HepG2 (cell line): Measurements from ENCODE around the gene CACNA1G. TPM values are rescaled to one million over a fixed set of nuclear protein-coding genes. Genes with fewer than 3 reads are reported as not detected.
A peak's percentile ranks its signal among the peaks of the same experiment; 100 is the strongest.

Source experiments
- ATAC-seq: fragments of 200-7000 bp; cut with Tn5 transposase; 3 replicates; pipeline ENCODE4 v1.9.1; 2020; ENCODE audit warnings: mild to moderate bottlenecking, moderate library complexity
- BruUV-seq: library from RNA; stranded (reverse); fragments of 400-500 nt; replicated peaks from 2 replicates; lab custom pipeline; 2021; lab: Mats Ljungman, UMichigan
- CTCF ChIA-PET: fragments of 300-600 bp; formaldehyde crosslinking; extraction: SDS; loops from one replicate; lab custom pipeline; 2021; ENCODE audit warnings: low total read pairs, inconsistent platforms, low intra/inter-chr PET ratio; lab: Yijun Ruan, JAX
- POLR2A ChIA-PET: fragments of 350-600 bp; sonication (Branson Sonifier 250); formaldehyde crosslinking; loops from one replicate; lab custom pipeline; 2020; ENCODE audit warnings: antibody characterized with exemption, inconsistent platforms; lab: Yijun Ruan, JAX
- DNase-seq: peaks from one replicate; pipeline ENCODE4 v3.0.0-alpha.2; 2015; ENCODE audit warnings: low spot score
- FAIRE-seq: peaks from 3 replicates; lab custom pipeline; 2011; peaks lifted over from hg19 to GRCh38; lab: Jason Lieb, UNC
- H2AFZ ChIP-seq: one replicate; pipeline ENCODE4 v1.6.1; 2011; ENCODE audit warnings: low read length, inconsistent platforms
- H3K27ac ChIP-seq: fragments of 300-600 bp; 3 replicates; pipeline ENCODE4 v1.8.0; 2011; ENCODE audit warnings: mixed run types, mild to moderate bottlenecking, mixed read lengths, low read length, inconsistent platforms; ENCODE audit not compliant: insufficient read depth; ENCODE audit errors: extremely low read length
- H3K27me3 ChIP-seq, 2 experiments: fragments of 200-600 bp in 1 of 2; 2 replicates in 1 of 2; 3 replicates in 1 of 2; pipeline versions ENCODE4 v1.6.0 to v1.8.0; 2011; ENCODE audit warnings: low read length in 2 of 2, mild to moderate bottlenecking in 2 of 2, moderate library complexity in 2 of 2, inconsistent platforms in 1 of 2; ENCODE audit not compliant: insufficient read depth in 2 of 2, control insufficient read depth in 1 of 2
- H3K36me3 ChIP-seq, 2 experiments: fragments of 200-600 bp in 1 of 2; replicated peaks in 1 of 2; 2 replicates in 1 of 2; 3 replicates in 1 of 2; pipeline versions ENCODE4 v1.5.1 to v1.8.0; 2011; ENCODE audit warnings: low read length in 2 of 2, inconsistent platforms in 1 of 2; ENCODE audit not compliant: insufficient read depth in 2 of 2, control insufficient read depth in 1 of 2
- H3K4me1 ChIP-seq: 2 replicates; pipeline ENCODE4 v1.5.1; 2012; ENCODE audit warnings: low read length, inconsistent platforms; ENCODE audit not compliant: insufficient read depth
- H3K4me2 ChIP-seq: 2 replicates; pipeline ENCODE4 v1.6.0; 2011; ENCODE audit warnings: low read depth, low read length, inconsistent platforms
- H3K4me3 ChIP-seq, 3 experiments: fragments of 200-600 bp in 1 of 3; sonication (generic), shearing (Covaris generic) in 1 of 3; replicated peaks in 1 of 3; 2 replicates each; pipeline ENCODE4 v1.5.1; 2011 to 2016; ENCODE audit warnings: low read length in 3 of 3, inconsistent platforms in 2 of 3, low read depth in 2 of 3, mild to moderate bottlenecking in 2 of 3, control low read depth in 1 of 3, mixed read lengths in 1 of 3; ENCODE audit not compliant: insufficient read depth in 1 of 3
- H3K79me2 ChIP-seq: one replicate; pipeline ENCODE4 v1.6.1; 2011; ENCODE audit warnings: low read length, inconsistent platforms; ENCODE audit not compliant: insufficient read depth
- H3K9ac ChIP-seq: 2 replicates; pipeline ENCODE4 v1.6.0; 2011; ENCODE audit warnings: mild to moderate bottlenecking, low read depth, low read length, inconsistent platforms; ENCODE audit not compliant: insufficient read depth
- H3K9me3 ChIP-seq: 2 replicates; pipeline ENCODE4 v1.5.1; 2012; ENCODE audit warnings: mild to moderate bottlenecking, low read length
- H4K20me1 ChIP-seq: 2 replicates; pipeline ENCODE4 v1.6.0; 2011; ENCODE audit warnings: inconsistent platforms, mild to moderate bottlenecking, low read length, moderate library complexity; ENCODE audit not compliant: insufficient read depth
- ARID4A ChIP-seq: sonication (generic); formaldehyde crosslinking; IDR thresholded peaks from 2 replicates; pipeline ENCODE4 v1.5.0; 2020; ENCODE audit warnings: mild to moderate bottlenecking, missing genetic modification reagents, borderline replicate concordance
- EEA1 ChIP-seq: sonication (generic); formaldehyde crosslinking; IDR thresholded peaks from 2 replicates; pipeline ENCODE4 v1.5.1; 2020; ENCODE audit warnings: mild to moderate bottlenecking, missing genetic modification reagents, borderline replicate concordance
- ELF1 ChIP-seq: sonication (generic); formaldehyde crosslinking; IDR thresholded peaks from 2 replicates; pipeline ENCODE4 v1.4.0; 2020; ENCODE audit warnings: missing genetic modification reagents
- IKZF4 ChIP-seq: sonication (generic); formaldehyde crosslinking; IDR thresholded peaks from 2 replicates; pipeline ENCODE4 v1.5.1; 2020; ENCODE audit warnings: borderline replicate concordance, mild to moderate bottlenecking, low read depth, missing genetic modification reagents; ENCODE audit errors: not compliant biosample characterization
- NFKB2 ChIP-seq: sonication (generic); formaldehyde crosslinking; IDR thresholded peaks from 2 replicates; pipeline ENCODE4 v1.4.0; 2020; ENCODE audit warnings: missing genetic modification reagents, borderline replicate concordance
- TEF ChIP-seq: sonication (generic); formaldehyde crosslinking; IDR thresholded peaks from 2 replicates; pipeline ENCODE4 v1.5.0; 2020; ENCODE audit warnings: missing genetic modification reagents
- ZNF329 ChIP-seq: sonication (generic); formaldehyde crosslinking; IDR thresholded peaks from 2 replicates; pipeline ENCODE4 v1.9.0; 2021; ENCODE audit warnings: low read depth, mild to moderate bottlenecking, missing genetic modification reagents
- WGBS: methylation state at CpG from one replicate; pipeline ENCODE4 v1.1.6; 2017; ENCODE audit warnings: low lambda C conversion rate; 5-methylcytosine and 5-hydroxymethylcytosine counted together
- in situ Hi-C: cut with HindIII; loops from 2 replicates; pipeline ENCODE4 v1.10.0; 2017; ENCODE audit warnings: low pct_unique_long_range_greater_than_20kb; ENCODE audit not compliant: extremely low pct_ligation_motif_present
- intact Hi-C: fragments of 100-400 bp; cut with micrococcal nuclease; formaldehyde crosslinking; loops from one replicate; pipeline ENCODE4 v1.10.0; 2022; ENCODE audit not compliant: unreplicated experiment
- polyA plus RNA-seq, 8 experiments: library from polyadenylated mRNA; depleted of rRNA in 3 of 8; stranded (reverse) in 7 of 8; unstranded in 1 of 8; fragments of >200 nt; fragmentation: Illumina TruSeq in 4 of 8; extraction: Trizol in 4 of 8; gene quantifications; 2 replicates each; pipeline versions ENCODE4 v1.2.1 to v1.2.3, GENCODE V29; 2011 to 2016; ENCODE audit warnings: low read depth in 4 of 8, missing spikeins in 1 of 8, mixed read lengths in 1 of 8; ENCODE audit not compliant: insufficient read depth in 1 of 8
- total RNA-seq, 5 experiments: library from RNA; depleted of rRNA; stranded (reverse); fragments of >200 nt; fragmentation: Illumina TruSeq; extraction: Trizol; gene quantifications; 2 replicates each; pipeline ENCODE4 v1.2.3, GENCODE V29; 2016; ENCODE audit warnings: low read depth in 1 of 5
- TF ChIP-seq, protein P1 (sequence below): sonication (generic); formaldehyde crosslinking; IDR thresholded peaks from 2 replicates; pipeline ENCODE4 v1.5.0; 2020; ENCODE audit warnings: mild to moderate bottlenecking, missing genetic modification reagents, moderate library complexity

Gene CACNA1G
- total and polyA plus RNA-seq, 2 of the 13 experiments (the other 11 are each of a cell fraction or from before 2014, with no cell fraction given) = 0.02 TPM; not detected in 1

GRCh38 chr17:50612281-50612680 lies 51.8 kb downstream of the CACNA1G start:
- ChIA-PET CTCF (no interaction called here), POLR2A (no interaction called here)
- no peak for FAIRE-seq
- Histone ChIP-seq H3K4me3 (no peak overlapping the region), H3K36me3 (no peaks in the 10 kb centered on the region), H3K79me2 (no peaks in the 10 kb centered on the region), H3K9me3 (no peaks in the 10 kb centered on the region), H2AFZ (no peak overlapping the region), H3K27ac (no peak overlapping the region), H3K27me3 (peaks cover 29 to 88% of the 10 kb centered on the region in 2 experiments; a peak in 4 of 5 replicates), H3K9ac (no peak overlapping the region), H4K20me1 (no peaks in the 10 kb centered on the region), H3K4me1 (peaks cover 9% of the 10 kb centered on the region), H3K4me2 (no peak overlapping the region)
- ATAC-seq = peak; percentile 21
- in situ Hi-C loops = no loop called here
- intact Hi-C loops = no loop called here
- no peak for DNase-seq
- 0 out of 2 replicates have a peak, but pooled peaks have one; percentile 42 for TF ChIP-seq NFKB2
- no peak for TF ChIP-seq TEF (CRISPR knock-in tag)
- BruUV-seq = no TSS peak
- 39% methylated on average over 12 of the region's 12 CpGs for WGBS

DNA sequence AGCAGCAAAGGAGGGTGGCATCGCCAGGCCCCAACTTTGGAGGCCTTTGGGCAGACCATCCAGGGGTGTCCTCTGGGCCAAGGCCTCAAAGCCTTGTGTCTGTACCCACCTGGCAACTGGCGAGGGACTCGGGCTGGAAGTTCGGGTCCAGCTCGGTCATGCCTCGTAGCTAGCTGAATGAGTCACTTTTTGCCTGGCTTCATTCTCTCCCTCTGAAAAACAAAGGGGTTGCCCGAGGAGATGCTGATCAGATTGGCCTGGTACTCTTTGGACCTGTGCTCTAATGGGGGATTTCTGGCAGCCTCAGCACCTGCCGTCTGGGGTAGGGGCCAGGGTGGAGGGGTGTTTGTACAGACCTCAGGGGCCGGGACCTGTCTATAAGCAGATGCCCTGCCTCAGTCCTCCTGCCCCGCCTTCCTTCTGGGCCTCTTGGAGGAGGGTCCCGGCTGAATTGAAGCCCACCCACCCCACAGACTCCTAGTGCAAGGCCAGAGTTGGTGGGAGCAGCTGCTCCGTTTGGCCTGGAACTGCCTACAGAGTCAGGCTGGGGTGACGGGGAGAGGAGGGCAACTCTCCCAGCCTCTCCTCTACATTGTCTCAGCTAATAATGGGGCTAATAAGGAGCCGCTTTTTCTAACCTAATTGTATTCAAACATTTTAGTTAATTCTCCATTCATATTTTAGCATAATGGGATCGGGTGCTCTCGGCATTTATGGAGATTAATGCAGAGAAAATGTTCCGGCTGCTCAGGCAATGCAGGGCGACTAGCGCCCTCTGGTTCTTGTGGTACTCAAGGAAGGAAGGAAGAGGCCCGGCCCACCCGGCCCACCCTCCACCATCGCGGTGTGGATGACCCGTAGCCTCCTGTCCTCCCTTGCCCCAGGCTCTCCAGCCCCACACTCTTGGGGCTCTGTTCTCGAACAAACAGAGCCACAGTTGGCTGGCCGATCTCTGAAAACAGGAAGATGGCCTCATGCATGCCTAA lies 52.8 kb downstream of the CACNA1G start:
- Histone ChIP-seq H3K9ac (no peak overlapping the region), H4K20me1 (no peaks in the 10 kb centered on the region), H3K9me3 (no peaks in the 10 kb centered on the region), H3K27me3 (peaks cover 32 to 88% of the 10 kb centered on the region in 2 experiments; a peak in 4 of 5 replicates), H3K4me2 (no peak overlapping the region), H3K27ac (no peak overlapping the region), H3K36me3 (no peaks in the 10 kb centered on the region), H3K79me2 (no peaks in the 10 kb centered on the region), H2AFZ (no peak overlapping the region), H3K4me3 (no peak overlapping the region), H3K4me1 (peaks cover 9% of the 10 kb centered on the region)
- CTCF ChIA-PET = no interaction called here
- POLR2A ChIA-PET = no interaction called here
- in situ Hi-C loops (no loop called here), intact Hi-C loops (no loop called here)
- ATAC-seq (no peak), FAIRE-seq (no peak), DNase-seq (no peak)
- no peak for TF ChIP-seq IKZF4
- no peak for TF ChIP-seq ELF1 (CRISPR knock-in tag)
- no peak for TF ChIP-seq EEA1 (CRISPR knock-in tag)
- no peak for TF ChIP-seq ZNF329
- TF ChIP-seq ARID4A (CRISPR knock-in tag) = no peak
- TF ChIP-seq, protein P1, sequence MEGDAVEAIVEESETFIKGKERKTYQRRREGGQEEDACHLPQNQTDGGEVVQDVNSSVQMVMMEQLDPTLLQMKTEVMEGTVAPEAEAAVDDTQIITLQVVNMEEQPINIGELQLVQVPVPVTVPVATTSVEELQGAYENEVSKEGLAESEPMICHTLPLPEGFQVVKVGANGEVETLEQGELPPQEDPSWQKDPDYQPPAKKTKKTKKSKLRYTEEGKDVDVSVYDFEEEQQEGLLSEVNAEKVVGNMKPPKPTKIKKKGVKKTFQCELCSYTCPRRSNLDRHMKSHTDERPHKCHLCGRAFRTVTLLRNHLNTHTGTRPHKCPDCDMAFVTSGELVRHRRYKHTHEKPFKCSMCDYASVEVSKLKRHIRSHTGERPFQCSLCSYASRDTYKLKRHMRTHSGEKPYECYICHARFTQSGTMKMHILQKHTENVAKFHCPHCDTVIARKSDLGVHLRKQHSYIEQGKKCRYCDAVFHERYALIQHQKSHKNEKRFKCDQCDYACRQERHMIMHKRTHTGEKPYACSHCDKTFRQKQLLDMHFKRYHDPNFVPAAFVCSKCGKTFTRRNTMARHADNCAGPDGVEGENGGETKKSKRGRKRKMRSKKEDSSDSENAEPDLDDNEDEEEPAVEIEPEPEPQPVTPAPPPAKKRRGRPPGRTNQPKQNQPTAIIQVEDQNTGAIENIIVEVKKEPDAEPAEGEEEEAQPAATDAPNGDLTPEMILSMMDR (CRISPR knock-in tag) = 0 out of 2 replicates have a peak, but pooled peaks have one; percentile 7
- no TSS peak for BruUV-seq
- 41% methylated on average over 22 of the region's 26 CpGs for WGBS
